ENCODE data around the gene LANCL3.

The LANCL3 gene

DNA sequence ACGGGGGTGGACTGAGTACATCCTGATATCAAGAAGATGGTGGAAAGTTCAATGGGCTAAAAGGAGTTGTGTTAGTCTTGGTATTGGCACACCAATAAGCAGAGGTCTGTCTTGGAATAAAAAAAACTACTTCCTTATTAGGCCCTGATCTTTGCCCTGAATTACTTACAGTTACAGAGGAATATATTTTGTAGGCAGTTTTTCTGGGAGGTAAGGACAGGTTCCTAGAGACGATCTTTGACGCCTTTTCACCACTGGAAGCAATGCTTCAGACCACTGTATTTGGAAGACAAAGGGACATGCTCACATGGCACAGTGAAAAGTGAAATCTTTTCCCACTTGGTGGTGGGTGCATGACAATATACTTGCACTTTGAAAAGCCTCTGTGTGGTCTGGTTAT lies 113.5 kb downstream of the LANCL3 start:
- no peak for DNase-seq

DNA sequence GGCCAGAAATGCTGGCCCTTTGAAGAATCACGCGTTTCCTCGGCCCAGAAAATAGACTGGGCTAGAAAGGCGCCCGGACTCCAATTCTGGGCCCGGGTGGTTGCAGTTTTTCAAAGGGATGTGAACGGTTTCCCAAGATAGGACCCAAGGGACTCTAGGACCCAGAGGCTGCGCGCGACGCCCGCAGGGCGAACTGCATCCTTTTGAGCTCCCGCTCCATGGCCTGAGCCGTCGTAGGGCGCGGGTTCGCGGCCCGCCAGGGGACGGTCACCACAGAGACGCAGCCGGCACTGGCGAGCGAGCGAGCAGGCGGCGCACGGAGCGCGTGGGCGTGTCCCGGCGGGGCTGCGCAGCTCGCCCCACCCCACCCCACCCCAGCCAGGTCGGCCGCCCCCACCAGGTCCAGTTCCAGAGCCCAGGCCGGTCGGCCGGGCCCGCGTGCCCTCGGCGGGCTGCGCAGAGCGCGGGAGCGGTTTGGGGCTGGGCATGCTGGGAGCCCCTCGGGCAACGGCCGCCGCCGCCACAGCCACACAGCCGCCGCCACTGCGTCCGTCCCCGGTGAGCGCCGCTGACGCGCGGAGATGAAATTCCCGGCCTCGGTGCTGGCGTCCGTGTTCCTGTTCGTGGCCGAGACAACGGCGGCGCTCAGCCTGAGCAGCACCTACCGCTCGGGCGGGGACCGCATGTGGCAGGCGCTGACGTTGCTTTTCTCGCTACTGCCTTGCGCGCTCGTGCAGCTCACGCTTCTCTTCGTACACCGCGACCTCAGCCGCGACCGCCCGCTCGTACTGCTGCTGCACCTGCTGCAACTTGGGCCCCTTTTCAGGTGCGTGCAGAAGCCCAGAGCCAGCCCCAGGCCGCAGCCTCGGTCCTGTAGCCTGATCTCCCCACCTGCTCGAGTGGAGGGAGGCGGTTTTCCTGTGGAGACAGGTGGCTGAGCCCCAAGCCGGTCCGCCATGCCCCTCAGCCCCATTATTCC lies 114.2 kb downstream of the LANCL3 start, which contains the start of gene XK:
Gene XK (plus strand): TSS at position 411 of the 979 bp plus-strand sequence. CDS start 171 bp downstream, at position 582.
- DNase-seq, result peak; percentile 18

- DNase-seq, result no peak
Observed at GRCh38 chrX:37686369-37686995, 115.0 kb downstream of the LANCL3 start.

DNA sequence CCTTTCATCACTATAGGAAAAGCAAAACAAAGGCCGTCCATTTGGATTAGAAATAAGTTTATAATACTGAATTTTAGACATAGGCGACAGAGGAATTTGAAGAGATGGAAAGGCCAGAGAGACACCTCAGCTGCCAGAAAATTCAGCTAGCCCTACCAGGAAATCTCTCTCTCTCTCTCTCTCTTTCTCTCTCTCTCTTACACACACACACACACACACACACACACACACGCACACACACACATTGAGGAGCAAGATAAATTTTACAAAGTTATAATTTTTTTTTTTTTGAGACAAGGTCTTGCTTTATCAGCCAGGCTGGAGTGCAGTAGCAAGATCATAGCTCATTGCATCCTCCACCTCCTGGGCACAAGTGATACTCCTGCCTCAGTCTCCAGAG lies 115.5 kb downstream of the LANCL3 start:
- no peak for DNase-seq

DNA sequence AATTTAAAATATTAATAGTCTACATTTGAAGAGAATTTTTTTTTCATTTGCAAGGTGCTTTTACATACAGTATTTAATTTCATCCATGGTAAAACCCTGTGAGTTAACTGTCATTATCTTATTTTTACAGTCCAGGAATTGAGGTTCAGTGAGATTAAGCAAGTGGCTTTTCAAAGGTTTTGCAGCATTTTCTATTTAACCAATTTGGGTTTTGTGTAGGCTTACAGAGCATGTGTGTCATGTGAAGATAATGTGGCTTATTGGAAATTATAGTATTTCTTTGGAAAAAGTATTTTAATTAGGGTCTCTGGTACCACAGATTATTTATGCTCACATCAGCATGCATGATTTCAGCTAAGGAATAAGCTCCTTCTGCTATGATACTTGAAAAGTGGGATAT lies 118.7 kb downstream of the LANCL3 start:
- no peak for DNase-seq

- no peak for DNase-seq
Observed at GRCh38 chrX:37692918-37693317, 121.5 kb downstream of the LANCL3 start.

DNA sequence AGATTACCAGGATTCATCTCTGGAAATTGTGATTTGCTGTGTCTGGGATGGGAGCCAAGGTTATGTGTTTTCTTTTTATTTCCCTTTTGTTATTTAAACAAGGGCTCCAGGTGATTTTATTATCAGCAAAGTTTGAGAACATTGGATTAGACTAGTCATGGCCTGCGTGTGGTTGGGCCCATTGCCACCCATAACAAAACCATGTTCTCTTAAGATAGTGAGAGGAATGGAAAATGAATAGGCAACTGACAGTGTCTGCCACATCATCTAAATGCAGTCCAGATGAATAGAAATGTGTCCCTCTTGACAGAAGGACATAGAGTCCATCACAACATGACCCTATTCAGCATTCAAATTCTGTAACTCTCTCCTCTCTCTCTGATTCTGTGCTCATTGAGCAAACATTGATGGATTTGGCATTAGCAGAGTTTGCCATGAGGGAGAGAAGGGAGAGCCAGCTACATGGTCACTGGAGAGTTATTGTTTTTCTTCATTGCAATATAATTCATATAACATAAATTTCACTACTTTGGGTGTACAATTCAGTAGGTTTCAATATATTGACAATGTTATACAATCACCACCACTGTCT lies 125.8 kb downstream of the LANCL3 start:
- no peak for DNase-seq

GRCh38 chrX:37701588-37701987 lies 130.1 kb downstream of the LANCL3 start:
- no peak for DNase-seq

GRCh38 chrX:37711991-37712390 lies 140.5 kb downstream of the LANCL3 start:
- no peak for DNase-seq

- no peak for DNase-seq
Observed at GRCh38 chrX:37712458-37712857, 141.0 kb downstream of the LANCL3 start.

DNA sequence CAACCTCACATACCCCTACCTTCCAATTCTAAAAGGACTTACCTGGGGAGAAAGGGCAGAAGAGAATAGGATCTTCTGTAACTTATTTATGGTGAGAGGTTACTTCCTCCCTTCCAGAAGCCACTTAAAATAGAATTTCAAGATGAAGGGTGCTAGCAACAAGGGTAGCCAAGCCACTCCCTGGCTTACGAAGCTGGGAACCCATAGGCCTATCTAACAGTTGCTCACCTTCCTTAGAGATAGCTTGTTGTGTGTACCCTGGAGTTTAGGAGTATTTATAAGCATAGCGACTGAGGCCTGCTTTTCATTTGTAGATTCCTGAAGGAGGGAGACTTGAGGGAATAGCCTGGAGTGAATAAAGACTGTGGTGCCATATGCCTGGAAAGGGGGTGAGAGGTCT lies 143.0 kb downstream of the LANCL3 start:
- no peak for DNase-seq

DNA sequence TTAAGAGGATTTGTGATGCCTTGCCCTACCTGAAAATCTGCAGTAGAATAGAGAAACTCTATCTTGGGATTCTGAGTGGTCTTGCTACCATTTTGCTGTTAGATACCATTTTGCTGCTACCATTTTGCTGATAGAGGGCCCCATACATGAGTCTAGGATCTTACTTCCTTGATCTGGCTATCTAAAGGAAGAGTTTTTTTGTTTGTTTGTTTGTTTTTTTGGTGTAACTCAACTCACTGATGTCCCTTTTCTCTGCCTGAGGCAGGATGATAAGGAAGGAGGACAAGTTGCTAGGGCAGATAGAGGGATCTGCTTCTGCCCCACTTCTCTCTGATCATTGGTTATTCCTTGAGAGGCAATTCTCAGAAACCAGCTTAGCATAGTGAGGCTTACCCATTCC lies 145.1 kb downstream of the LANCL3 start:
- DNase-seq, result no peak

DNA sequence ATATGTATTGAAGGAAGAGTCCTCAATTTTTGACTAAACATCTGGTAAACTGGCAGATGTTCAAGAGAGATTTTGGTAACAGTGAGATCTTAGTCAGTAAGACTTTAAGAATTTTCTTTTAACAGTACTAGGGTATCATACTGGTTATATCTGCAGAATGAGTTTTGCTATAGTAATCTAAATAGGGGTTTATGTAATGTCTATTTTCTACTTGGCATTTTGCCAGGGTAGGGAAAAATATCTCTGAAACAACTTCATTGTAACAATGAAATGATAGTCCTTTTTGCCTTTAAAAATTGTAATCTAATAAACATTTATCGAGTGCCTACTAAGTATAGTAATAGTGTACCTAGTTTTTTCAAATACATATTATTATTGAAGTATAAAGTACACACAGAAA lies 146.2 kb downstream of the LANCL3 start:
- DNase-seq, result no peak

- no peak for DNase-seq
Observed at GRCh38 chrX:37722595-37722994, 151.1 kb downstream of the LANCL3 start.

DNA sequence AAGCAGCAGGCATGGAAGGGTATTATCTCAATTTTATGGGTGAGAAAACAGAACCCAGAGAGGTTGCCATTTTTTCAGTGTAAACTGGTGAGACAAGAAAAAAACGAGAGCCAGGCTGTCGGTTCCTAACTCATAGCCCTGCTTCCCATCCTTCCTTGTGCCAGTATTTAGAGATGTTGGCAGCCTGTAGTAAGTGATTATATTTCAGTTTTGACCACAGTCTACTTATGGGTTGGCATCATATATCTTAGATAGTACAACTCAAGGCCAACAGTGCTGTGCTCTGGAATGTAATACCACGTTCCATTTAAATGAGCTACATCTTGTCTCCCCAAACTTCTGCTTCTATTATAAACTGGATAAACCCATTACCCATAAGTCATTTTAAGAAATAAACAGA lies 154.9 kb downstream of the LANCL3 start:
- no peak for DNase-seq
